HL-60 (cell line): ENCODE data around the gene DAPK1.
A peak's percentile ranks its signal among the peaks of the same experiment; 100 is the strongest.

ENCODE experiments used
- DNase-seq, 2 experiments: peaks; one replicate each; pipeline ENCODE4 v3.0.0-alpha.2; 2010 to 2020; ENCODE audit warnings: low read depth in 1 of 2, low spot score in 1 of 2
- H3K27ac ChIP-seq: fragments of 250-450 bp; sonication (Bioruptor Pico); replicated peaks from 2 replicates; pipeline ENCODE4 v1.5.1; 2020; ENCODE audit warnings: mild to moderate bottlenecking, moderate library complexity
- H3K27me3 ChIP-seq: fragments of 250-450 bp; sonication (Bioruptor Pico); 2 replicates; pipeline ENCODE4 v1.5.1; 2021; ENCODE audit warnings: mild to moderate bottlenecking, moderate library complexity; ENCODE audit not compliant: insufficient read depth, poor library complexity, severe bottlenecking
- H3K4me3 ChIP-seq: replicated peaks from 2 replicates; pipeline ENCODE4 v1.5.1; 2011; ENCODE audit warnings: mild to moderate bottlenecking, control low read depth, low read length; ENCODE audit not compliant: insufficient read depth
- CTCF ChIP-seq: IDR thresholded peaks from one replicate; pipeline ENCODE4 v1.5.1; 2011; ENCODE audit warnings: low read length, control low read depth, inconsistent platforms; ENCODE audit not compliant: insufficient read depth
- GABPA ChIP-seq: IDR thresholded peaks from 2 replicates; pipeline ENCODE4 v1.6.1; 2012; ENCODE audit warnings: low read depth
- POLR2AphosphoS5 ChIP-seq: IDR thresholded peaks from 2 replicates; pipeline ENCODE4 v1.6.1; 2012; ENCODE audit warnings: low read depth
- REST ChIP-seq: IDR thresholded peaks from 2 replicates; pipeline ENCODE4 v1.6.1; 2012; ENCODE audit warnings: low read depth; ENCODE audit not compliant: insufficient replicate concordance
- SPI1 ChIP-seq: IDR thresholded peaks from 2 replicates; pipeline ENCODE4 v1.6.1; 2012; ENCODE audit warnings: low read depth, mild to moderate bottlenecking, borderline replicate concordance

The DAPK1 gene

GRCh38 chr9:87607859-87608258, 110.2 kb downstream of the DAPK1 start:
- peak; percentile 69 to 76 for DNase-seq
- H3K4me3 ChIP-seq = no peak overlapping the region
- TF ChIP-seq SPI1 (peak; percentile 93), CTCF (no peak), POLR2AphosphoS5 (0 out of 2 replicates have a peak, but pooled peaks have one; percentile 28)
- H3K27ac ChIP-seq = no peak overlapping the region
- H3K27me3 ChIP-seq = no peaks in the 10 kb centered on the region

- Histone ChIP-seq H3K27me3 (no peaks in the 10 kb centered on the region), H3K27ac (no peak overlapping the region), H3K4me3 (no peak overlapping the region)
- no peak for DNase-seq
- TF ChIP-seq REST (no peak), SPI1 (no peak), CTCF (no peak), POLR2AphosphoS5 (no peak), GABPA (no peak)
These were observed 111.3 kb downstream of the DAPK1 start for GRCh38 chr9:87609002-87609401.

GRCh38 chr9:87609486-87609885, 111.8 kb downstream of the DAPK1 start:
- no peak for DNase-seq
- no peaks in the 10 kb centered on the region for H3K27me3 ChIP-seq
- TF ChIP-seq GABPA (no peak), CTCF (no peak), REST (no peak), POLR2AphosphoS5 (no peak), SPI1 (no peak)
- H3K27ac ChIP-seq = no peak overlapping the region
- no peak overlapping the region for H3K4me3 ChIP-seq
